Breast epithelium (tissue), 4 donors: Measurements from ENCODE around the gene ATXN1. TPM values are rescaled to one million over a fixed set of nuclear protein-coding genes. Genes with fewer than 3 reads are reported as not detected.

Experiments
- DNase-seq, 2 donors: peaks; one replicate each; pipeline ENCODE4 v3.0.0-alpha.2; 2019; ENCODE audit warnings: low spot score in 2 of 2
- H3K27ac ChIP-seq, 2 donors: fragments of 200-600 bp; sonication (generic) in 1 of 2; one replicate each; pipeline ENCODE4 v1.5.1; 2016 to 2019; ENCODE audit warnings: mild to moderate bottlenecking in 1 of 2
- H3K27me3 ChIP-seq, 2 donors: fragments of 200-600 bp; sonication (generic) in 1 of 2; one replicate each; pipeline versions ENCODE4 v1.5.1 to v1.6.0; 2017 to 2019; ENCODE audit warnings: control low read depth in 1 of 2, mild to moderate bottlenecking in 1 of 2
- H3K36me3 ChIP-seq: fragments of 200-600 bp; one replicate; pipeline ENCODE4 v1.5.1; 2019
- H3K4me1 ChIP-seq, 2 donors: fragments of 200-600 bp; sonication (generic); one replicate each; pipeline ENCODE4 v1.5.1; 2016 to 2019; ENCODE audit warnings: control low read depth in 1 of 2
- H3K4me3 ChIP-seq, 3 donors: fragments of 200-600 bp; sonication (generic); 1 replicate in 2 of 3; 2 replicates in 1 of 3; pipeline ENCODE4 v1.5.1; 2016 to 2019; ENCODE audit warnings: mild to moderate bottlenecking in 3 of 3, moderate library complexity in 2 of 3
- H3K9me3 ChIP-seq, 2 donors: fragments of 200-600 bp; sonication (generic) in 1 of 2; one replicate each; pipeline ENCODE4 v1.5.1; 2016 to 2019; ENCODE audit warnings: control low read depth in 1 of 2
- POLR2A ChIP-seq: fragments of 450-650 bp; IDR thresholded peaks from one replicate; pipeline ENCODE4 v1.6.1; 2016; ENCODE audit warnings: antibody characterized with exemption, mild to moderate bottlenecking, moderate library complexity
- POLR2AphosphoS5 ChIP-seq, 3 donors: sonication (generic); formaldehyde crosslinking; IDR thresholded peaks; one replicate each; pipeline ENCODE4 v1.6.1; 2017; ENCODE audit warnings: antibody characterized with exemption in 3 of 3
- intact Hi-C: fragments of 100-400 bp; cut with DNase I; formaldehyde crosslinking; loops from one replicate; pipeline ENCODE4 v1.15.1; 2023; ENCODE audit warnings: low total_unique reads
- total RNA-seq, 3 donors: library from RNA; depleted of rRNA; stranded (reverse); fragments of >200 nt; gene quantifications; one replicate each; pipeline ENCODE4 v1.1.0, GENCODE V29; 2016
- TF ChIP-seq, protein P1 (sequence below), 3 donors: fragments of 450-650 bp; IDR thresholded peaks; one replicate each; pipeline ENCODE4 v1.5.1; 2016 to 2017; ENCODE audit warnings: antibody characterized with exemption in 3 of 3, mild to moderate bottlenecking in 3 of 3, moderate library complexity in 3 of 3

ATXN1 gene
- total RNA-seq, 3 donors from 2014 or later = 26.7 to 63.2 (median 37.4) TPM

DNA sequence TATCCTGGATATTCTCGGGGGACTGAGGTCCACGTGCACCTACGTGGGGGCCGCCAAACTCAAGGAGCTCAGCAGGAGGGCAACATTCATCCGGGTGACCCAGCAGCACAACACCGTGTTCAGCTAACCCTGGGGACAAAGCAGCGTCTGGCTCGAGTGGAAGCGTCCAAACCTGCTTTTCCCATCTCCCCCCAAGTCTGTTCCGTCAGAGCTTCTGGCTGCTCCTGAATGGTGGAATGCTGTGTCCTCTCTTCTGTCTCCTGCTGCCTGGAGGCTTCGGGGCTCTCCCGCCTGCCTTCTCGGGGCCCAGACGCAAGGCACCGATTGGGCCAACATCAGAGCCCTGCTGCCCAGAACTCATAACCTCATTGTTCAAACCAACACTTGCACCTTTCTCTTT is 466.2 kb downstream of the ATXN1 start:
- intact Hi-C loops = no loop called here
- TF ChIP-seq POLR2AphosphoS5 (IDR thresholded peaks at IDR 0.05) = no peak
- no peak for TF ChIP-seq POLR2A
- TF ChIP-seq, protein P1, sequence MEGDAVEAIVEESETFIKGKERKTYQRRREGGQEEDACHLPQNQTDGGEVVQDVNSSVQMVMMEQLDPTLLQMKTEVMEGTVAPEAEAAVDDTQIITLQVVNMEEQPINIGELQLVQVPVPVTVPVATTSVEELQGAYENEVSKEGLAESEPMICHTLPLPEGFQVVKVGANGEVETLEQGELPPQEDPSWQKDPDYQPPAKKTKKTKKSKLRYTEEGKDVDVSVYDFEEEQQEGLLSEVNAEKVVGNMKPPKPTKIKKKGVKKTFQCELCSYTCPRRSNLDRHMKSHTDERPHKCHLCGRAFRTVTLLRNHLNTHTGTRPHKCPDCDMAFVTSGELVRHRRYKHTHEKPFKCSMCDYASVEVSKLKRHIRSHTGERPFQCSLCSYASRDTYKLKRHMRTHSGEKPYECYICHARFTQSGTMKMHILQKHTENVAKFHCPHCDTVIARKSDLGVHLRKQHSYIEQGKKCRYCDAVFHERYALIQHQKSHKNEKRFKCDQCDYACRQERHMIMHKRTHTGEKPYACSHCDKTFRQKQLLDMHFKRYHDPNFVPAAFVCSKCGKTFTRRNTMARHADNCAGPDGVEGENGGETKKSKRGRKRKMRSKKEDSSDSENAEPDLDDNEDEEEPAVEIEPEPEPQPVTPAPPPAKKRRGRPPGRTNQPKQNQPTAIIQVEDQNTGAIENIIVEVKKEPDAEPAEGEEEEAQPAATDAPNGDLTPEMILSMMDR (IDR thresholded peaks at IDR 0.05) = no peak
- H3K4me3 ChIP-seq = no peak overlapping the region
- no peaks in the 10 kb centered on the region for H3K36me3 ChIP-seq
- no peaks in the 10 kb centered on the region for H3K27me3 ChIP-seq
- no peaks in the 10 kb centered on the region for H3K4me1 ChIP-seq
- no peaks in the 10 kb centered on the region for H3K9me3 ChIP-seq
- no peak overlapping the region for H3K27ac ChIP-seq
- no peak for DNase-seq

DNA sequence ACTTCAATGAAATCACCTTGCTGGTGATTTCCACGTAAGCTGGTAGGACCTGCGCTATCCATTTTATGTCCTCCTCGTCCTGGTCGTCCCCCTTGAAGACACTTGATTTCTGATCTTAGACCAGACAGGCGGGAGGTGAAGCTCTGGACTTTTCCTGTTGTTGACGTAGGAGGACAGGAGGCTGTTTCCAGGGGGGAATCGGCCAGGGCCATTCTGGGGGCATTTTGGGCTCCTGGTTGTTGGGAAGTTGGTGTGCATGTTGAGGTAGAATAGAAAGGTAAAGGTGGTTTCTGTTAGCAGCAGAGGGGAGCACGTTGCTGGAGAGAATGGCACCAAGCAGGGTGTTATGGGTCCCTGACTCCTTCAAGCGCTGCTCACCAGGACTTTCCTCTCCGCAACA is 466.9 kb downstream of the ATXN1 start:
- Histone ChIP-seq H3K27ac (no peak overlapping the region), H3K36me3 (no peaks in the 10 kb centered on the region), H3K27me3 (no peaks in the 10 kb centered on the region), H3K9me3 (no peaks in the 10 kb centered on the region), H3K4me3 (no peak overlapping the region), H3K4me1 (no peaks in the 10 kb centered on the region)
- TF ChIP-seq, protein P1 (IDR thresholded peaks at IDR 0.05) = no peak
- no peak for TF ChIP-seq POLR2AphosphoS5 (IDR thresholded peaks at IDR 0.05)
- no peak for TF ChIP-seq POLR2A
- intact Hi-C loops = no loop called here
- no peak for DNase-seq

DNA sequence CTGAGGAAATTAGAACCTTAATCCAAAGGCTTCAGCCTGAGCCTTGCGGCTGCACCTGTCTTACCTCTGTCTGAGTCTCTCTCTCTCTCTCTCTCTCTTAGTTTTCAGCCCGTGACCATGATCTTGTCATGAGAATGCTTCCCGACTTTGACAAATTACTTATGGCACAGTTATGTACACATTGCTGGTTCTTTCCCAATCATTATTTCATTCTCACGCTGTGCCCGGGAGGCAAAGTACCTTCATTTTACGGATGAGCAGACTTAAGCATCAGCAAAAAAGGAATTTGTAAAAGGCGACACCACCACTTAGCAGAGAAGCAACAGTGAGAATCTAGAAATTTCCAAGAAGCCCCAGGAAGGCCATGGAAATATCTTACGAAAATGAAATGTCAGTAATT is 468.3 kb downstream of the ATXN1 start:
- H3K4me1 ChIP-seq = no peaks in the 10 kb centered on the region
- no peak for DNase-seq
- H3K36me3 ChIP-seq = no peaks in the 10 kb centered on the region
- no peak overlapping the region for H3K27ac ChIP-seq
- TF ChIP-seq, protein P1 (IDR thresholded peaks at IDR 0.05) = no peak
- TF ChIP-seq POLR2AphosphoS5 (IDR thresholded peaks at IDR 0.05) (no peak), POLR2A (no peak)
- H3K9me3 ChIP-seq = no peaks in the 10 kb centered on the region
- no peak overlapping the region for H3K4me3 ChIP-seq
- intact Hi-C loops = no loop called here
- no peaks in the 10 kb centered on the region for H3K27me3 ChIP-seq

DNA sequence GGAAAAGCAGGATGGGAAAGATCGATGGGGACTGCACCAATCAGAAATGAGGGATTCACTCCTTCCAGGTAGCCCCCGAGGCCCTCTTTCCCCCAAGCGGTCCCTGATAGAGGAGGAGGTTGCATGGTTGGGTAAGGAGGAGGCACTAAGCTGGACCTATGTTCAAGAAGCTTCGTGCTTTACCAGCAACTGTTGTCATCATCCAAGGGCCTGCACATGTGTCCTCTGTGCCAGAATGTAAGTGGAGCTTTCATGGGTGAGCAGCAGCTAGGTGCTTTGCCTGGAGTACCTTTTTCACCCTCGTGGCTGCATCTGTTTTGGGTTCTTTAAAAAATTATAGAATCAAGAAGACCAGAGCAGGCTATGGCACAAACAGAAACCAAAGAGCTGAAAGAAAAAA is 468.8 kb downstream of the ATXN1 start:
- TF ChIP-seq POLR2AphosphoS5 (IDR thresholded peaks at IDR 0.05) (no peak), POLR2A (no peak)
- TF ChIP-seq, protein P1 (IDR thresholded peaks at IDR 0.05) = no peak
- no peaks in the 10 kb centered on the region for H3K4me1 ChIP-seq
- H3K9me3 ChIP-seq = no peaks in the 10 kb centered on the region
- no peak overlapping the region for H3K4me3 ChIP-seq
- H3K27me3 ChIP-seq = no peaks in the 10 kb centered on the region
- no peak for DNase-seq
- no peaks in the 10 kb centered on the region for H3K36me3 ChIP-seq
- intact Hi-C loops = no loop called here
- H3K27ac ChIP-seq = no peak overlapping the region

DNA sequence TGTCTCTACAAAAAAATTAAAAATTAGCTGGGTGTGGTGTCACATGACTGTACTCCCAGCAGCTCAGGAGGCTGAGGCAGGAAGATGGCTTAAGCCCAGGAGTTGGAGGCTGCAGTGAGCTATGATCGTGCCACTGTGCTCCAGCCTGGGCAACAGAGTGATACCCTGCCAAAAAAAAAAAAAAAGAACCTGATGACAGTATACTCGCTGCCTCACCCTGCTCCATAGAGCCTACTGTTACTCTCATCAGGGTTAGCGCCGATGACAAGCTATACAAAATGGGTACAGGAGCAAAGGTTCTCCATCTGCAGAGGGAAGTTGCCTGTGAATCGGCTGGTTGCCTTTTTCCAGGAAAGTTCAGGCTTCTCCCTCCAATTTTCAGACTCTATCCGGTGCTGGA is 469.5 kb downstream of the ATXN1 start:
- DNase-seq = no peak
- Histone ChIP-seq H3K4me3 (no peak overlapping the region), H3K27me3 (no peaks in the 10 kb centered on the region), H3K36me3 (no peaks in the 10 kb centered on the region), H3K4me1 (no peaks in the 10 kb centered on the region), H3K27ac (no peak overlapping the region), H3K9me3 (no peaks in the 10 kb centered on the region)
- intact Hi-C loops = no loop called here
- no peak for TF ChIP-seq POLR2AphosphoS5 (IDR thresholded peaks at IDR 0.05)
- no peak for TF ChIP-seq POLR2A
- TF ChIP-seq, protein P1 (IDR thresholded peaks at IDR 0.05) = no peak
